GM15510 (cell line): ENCODE measurements around the gene MCM9.

Experiments
- POLR2A ChIP-seq: IDR thresholded peaks from 3 replicates; pipeline ENCODE4 v1.6.1; 2011; ENCODE audit warnings: borderline replicate concordance; ENCODE audit not compliant: insufficient read length; ENCODE audit errors: extremely low read depth

MCM9 gene

GRCh38 chr6:118808793-118809638, 125.9 kb downstream of the MCM9 start:
- no peak for TF ChIP-seq POLR2A

GRCh38 chr6:118804091-118804490, 130.9 kb downstream of the MCM9 start:
- no peak for TF ChIP-seq POLR2A

DNA sequence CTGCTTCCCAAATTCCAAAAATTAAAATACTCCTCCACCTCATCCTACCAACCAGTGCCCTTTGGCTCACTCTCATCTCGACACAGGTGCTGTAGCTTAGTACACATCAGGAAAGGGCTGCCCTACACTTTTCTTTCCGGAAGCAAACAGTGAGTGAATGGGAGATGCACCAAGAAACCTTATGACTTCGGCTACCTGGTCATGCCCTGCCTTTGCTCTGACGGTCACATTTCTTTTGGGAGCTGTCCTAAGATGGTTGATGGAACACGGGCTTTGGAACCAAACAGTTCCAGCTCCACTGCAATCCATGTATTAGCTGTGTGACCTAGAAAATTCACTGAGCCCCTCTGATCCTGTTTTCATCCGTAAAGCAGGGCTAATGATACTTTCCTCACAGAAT, 133.7 kb downstream of the MCM9 start:
- TF ChIP-seq POLR2A: no peak

GRCh38 chr6:118800394-118801071, 134.4 kb downstream of the MCM9 start:
- no peak for TF ChIP-seq POLR2A

DNA sequence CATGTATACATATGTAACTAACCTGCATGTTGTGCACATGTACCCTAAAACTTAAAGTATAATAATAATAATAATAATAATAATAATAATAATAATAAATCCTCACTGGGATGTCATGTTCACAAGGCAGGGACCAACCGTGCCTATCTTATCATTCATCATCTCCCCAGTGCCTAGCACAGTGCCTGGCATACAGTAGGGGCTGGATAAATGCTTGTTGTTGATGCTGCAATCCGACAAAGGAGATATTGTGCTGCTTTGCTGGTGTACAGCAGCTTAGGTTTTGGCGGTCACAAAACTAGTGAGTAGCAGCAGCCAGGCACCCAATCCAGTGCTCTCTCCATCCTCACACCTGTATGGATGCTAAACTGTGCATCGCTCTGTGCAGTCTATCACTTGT, 135.1 kb downstream of the MCM9 start:
- no peak for TF ChIP-seq POLR2A

DNA sequence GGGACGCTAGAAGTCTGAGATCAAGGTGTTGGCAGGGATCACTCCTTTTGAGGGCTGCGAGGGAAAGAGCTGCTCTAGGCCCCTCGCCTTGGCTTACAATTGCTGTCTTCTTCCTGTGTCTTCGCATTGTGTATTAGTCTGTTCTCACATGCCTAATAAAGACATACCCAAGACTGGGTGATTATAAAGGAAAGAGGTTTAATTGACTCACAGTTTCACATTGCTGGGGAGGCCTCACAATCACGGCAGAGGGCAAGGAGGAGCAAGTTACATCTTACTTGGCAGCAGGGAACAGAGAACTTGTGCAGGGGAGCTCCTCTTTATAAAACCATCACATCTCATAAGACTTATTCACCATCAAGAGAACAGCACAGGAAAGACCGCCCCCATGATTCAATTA, 143.5 kb downstream of the MCM9 start:
- no peak for TF ChIP-seq POLR2A

- TF ChIP-seq POLR2A: no peak
These were observed 145.0 kb downstream of the MCM9 start for GRCh38 chr6:118789954-118790353.

- TF ChIP-seq POLR2A: no peak
These were observed 145.5 kb downstream of the MCM9 start for GRCh38 chr6:118789419-118789818.

- no peak for TF ChIP-seq POLR2A
These were observed 146.3 kb downstream of the MCM9 start for GRCh38 chr6:118788702-118789101.

DNA sequence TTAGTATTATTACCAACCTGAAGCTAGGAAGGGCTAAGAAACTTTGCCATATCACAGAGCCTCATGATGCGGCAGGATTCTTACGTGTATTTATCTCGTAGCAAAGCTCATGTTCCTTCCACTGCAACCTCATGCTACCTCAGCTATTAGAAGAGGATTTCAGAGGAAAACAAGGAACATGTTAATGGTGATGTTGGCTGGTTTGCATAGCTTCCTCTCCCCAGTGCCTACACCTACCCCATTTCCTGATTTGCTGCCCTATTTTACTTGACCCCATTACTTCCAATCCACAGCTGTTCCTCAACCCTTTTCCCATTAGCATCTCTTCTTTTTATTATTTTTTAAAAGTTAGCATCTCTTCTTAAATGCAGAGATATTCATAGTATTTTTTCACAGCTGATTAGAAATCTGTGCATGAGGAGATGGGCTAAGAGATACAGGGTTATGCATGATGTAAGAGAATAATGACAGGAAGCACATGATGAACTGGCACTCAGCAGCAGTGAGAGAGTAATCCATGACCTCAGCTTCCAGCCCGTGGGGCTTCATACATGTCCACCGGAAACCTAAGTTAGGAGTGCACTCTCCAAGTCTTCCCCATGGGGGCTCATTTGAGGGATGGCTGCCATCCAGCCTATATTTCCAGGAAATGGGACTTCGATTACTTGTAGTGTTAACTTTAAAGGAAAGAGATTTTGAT, 147.1 kb downstream of the MCM9 start:
- no peak for TF ChIP-seq POLR2A

GRCh38 chr6:118786596-118787453, 148.1 kb downstream of the MCM9 start:
- no peak for TF ChIP-seq POLR2A

- no peak for TF ChIP-seq POLR2A
These were observed 149.4 kb downstream of the MCM9 start for GRCh38 chr6:118785601-118786000.

- TF ChIP-seq POLR2A: no peak
These were observed 150.3 kb downstream of the MCM9 start for GRCh38 chr6:118784641-118785164.

DNA sequence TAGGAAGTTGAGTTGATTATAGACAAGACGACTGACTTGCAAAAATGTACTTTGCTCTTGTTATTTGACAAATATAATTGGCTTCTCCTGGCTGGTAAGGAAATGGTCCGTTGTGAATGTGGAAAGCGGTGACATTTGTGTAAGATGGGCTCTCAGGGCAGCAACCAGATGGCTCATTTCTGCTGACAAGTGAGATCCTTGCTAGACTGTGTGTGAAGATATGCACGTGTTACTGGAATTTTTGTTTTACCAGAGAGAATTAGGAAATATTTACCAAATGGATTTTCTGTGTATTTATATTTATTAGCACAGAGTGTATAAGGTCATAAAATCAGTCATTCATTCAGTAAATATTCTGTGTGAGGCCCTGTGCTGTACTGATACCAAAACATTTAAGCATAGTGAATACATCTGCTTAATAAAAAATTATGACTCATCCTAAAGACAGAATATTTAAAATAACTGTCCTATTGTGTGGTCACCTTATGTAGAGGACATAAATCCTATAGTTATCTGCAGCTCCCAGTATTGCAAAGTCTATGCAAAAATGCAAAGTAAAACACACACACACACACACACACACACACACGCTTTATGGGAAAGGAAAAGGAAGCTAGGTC, 150.9 kb downstream of the MCM9 start:
- TF ChIP-seq POLR2A: no peak

DNA sequence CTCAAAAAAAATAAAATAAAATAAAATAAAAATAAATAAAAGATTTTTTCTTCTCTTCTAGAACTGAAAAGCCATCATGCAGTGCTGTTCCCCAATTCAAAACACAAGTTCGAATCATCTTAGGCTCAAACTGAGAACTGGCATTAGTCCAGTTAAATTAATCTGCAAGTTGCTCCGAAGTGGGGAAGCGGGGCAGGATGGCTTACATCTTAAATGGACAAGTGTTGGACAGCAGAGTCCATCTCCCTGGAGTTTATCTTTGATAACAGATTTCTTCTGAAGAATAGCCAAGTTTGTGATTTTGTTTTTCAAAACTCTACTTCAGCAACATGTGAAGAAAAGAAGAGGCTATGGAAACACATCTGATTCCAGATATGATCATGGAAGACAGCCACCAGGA, 152.3 kb downstream of the MCM9 start:
- TF ChIP-seq POLR2A: no peak

GRCh38 chr6:118781897-118782296, 153.1 kb downstream of the MCM9 start:
- TF ChIP-seq POLR2A: no peak
